Fibroblast of the aortic adventitia (primary cell): ENCODE measurements around the gene PRKCD. TPM values are rescaled to one million over a fixed set of nuclear protein-coding genes. Genes with fewer than 3 reads are reported as not detected.

ENCODE experiments used
- DNase-seq: peaks from one replicate; pipeline ENCODE4 v3.0.0-alpha.2; 2010; ENCODE audit warnings: low read depth
- H3K4me3 ChIP-seq: 2 replicates; pipeline ENCODE4 v1.5.1; 2011; ENCODE audit warnings: low read depth, mild to moderate bottlenecking, control low read depth, low read length, moderate library complexity
- CTCF ChIP-seq: IDR thresholded peaks from 2 replicates; pipeline ENCODE4 v1.5.1; 2011; ENCODE audit warnings: mild to moderate bottlenecking, low read length, control low read depth, inconsistent platforms; ENCODE audit not compliant: insufficient read depth
- total RNA-seq: library from RNA; depleted of rRNA; stranded (reverse); fragments of >200 nt; gene quantifications from 2 replicates; pipeline ENCODE4 v1.2.3, GENCODE V29; 2012; ENCODE audit warnings: low replicate concordance

The PRKCD gene
- total RNA-seq, 1 donor = 2.9 TPM

GRCh38 chr3:53180305-53181023, 19.5 kb downstream of the PRKCD start:
- DNase-seq = no peak
- TF ChIP-seq CTCF = no peak
- no peak overlapping the region for H3K4me3 ChIP-seq

GRCh38 chr3:53181024-53181371, 20.0 kb downstream of the PRKCD start:
- H3K4me3 ChIP-seq = no peak overlapping the region
- no peak for TF ChIP-seq CTCF
- no peak for DNase-seq

- TF ChIP-seq CTCF = no peak
- DNase-seq = no peak
- H3K4me3 ChIP-seq = no peak overlapping the region
These were observed 20.5 kb downstream of the PRKCD start for GRCh38 chr3:53181528-53181927.

- DNase-seq = no peak
- no peak overlapping the region for H3K4me3 ChIP-seq
These were observed 21.9 kb downstream of the PRKCD start for GRCh38 chr3:53182764-53183355.

GRCh38 chr3:53183514-53183913, 22.5 kb downstream of the PRKCD start:
- DNase-seq = no peak
- no peak for TF ChIP-seq CTCF
- H3K4me3 ChIP-seq = no peak overlapping the region

More at GRCh38 chr3:53182764-53183355, 21.9 kb downstream of the PRKCD start:
- no peak for TF ChIP-seq CTCF

GRCh38 chr3:53184701-53185100, 23.7 kb downstream of the PRKCD start:
- no peak overlapping the region for H3K4me3 ChIP-seq
- no peak for DNase-seq
- TF ChIP-seq CTCF = no peak
